OCI-LY1 (cell line): ENCODE data around the gene ZGRF1.

Source experiments
- H2AFZ ChIP-seq: fragments of 200-600 bp; sonication (generic), shearing (Covaris generic); 2 replicates; pipeline ENCODE4 v1.6.0; 2014; ENCODE audit warnings: antibody characterized with exemption, mild to moderate bottlenecking, low read length
- H3F3A ChIP-seq: fragments of 200-600 bp; sonication (generic), shearing (Covaris generic); 2 replicates; pipeline ENCODE4 v1.6.0; 2014; ENCODE audit warnings: mild to moderate bottlenecking, antibody characterized with exemption, low read length, moderate library complexity; ENCODE audit not compliant: insufficient read depth
- H3K27ac ChIP-seq: fragments of 200-600 bp; sonication (generic); 2 replicates; pipeline ENCODE4 v1.5.1; 2014; ENCODE audit warnings: low read length, mixed run types, mild to moderate bottlenecking, low read depth; ENCODE audit not compliant: poor library complexity, severe bottlenecking
- H3K27me3 ChIP-seq: fragments of 200-600 bp; sonication (generic); 2 replicates; pipeline ENCODE4 v1.6.0; 2014; ENCODE audit warnings: antibody characterized with exemption, mild to moderate bottlenecking, low read length, moderate library complexity; ENCODE audit not compliant: insufficient read depth
- H3K36me3 ChIP-seq: fragments of 200-600 bp; sonication (generic); 2 replicates; pipeline ENCODE4 v1.6.1; 2014; ENCODE audit warnings: mild to moderate bottlenecking, antibody characterized with exemption, low read length, moderate library complexity, mixed read lengths; ENCODE audit not compliant: insufficient read depth
- H3K4me1 ChIP-seq: fragments of 200-600 bp; sonication (generic); 2 replicates; pipeline ENCODE4 v1.5.1; 2014; ENCODE audit warnings: mild to moderate bottlenecking, low read length, moderate library complexity; ENCODE audit not compliant: insufficient read depth, severe bottlenecking
- H3K4me2 ChIP-seq: fragments of 200-600 bp; sonication (generic), shearing (Covaris generic); 2 replicates; pipeline ENCODE4 v1.6.1; 2014; ENCODE audit warnings: low read length
- H3K4me3 ChIP-seq: fragments of 200-600 bp; sonication (generic); 2 replicates; pipeline ENCODE4 v1.5.1; 2014; ENCODE audit warnings: low read length, low read depth, mild to moderate bottlenecking, mixed read lengths; ENCODE audit not compliant: poor library complexity, severe bottlenecking
- H3K79me2 ChIP-seq: fragments of 200-600 bp; shearing (Covaris generic); 2 replicates; pipeline ENCODE4 v1.6.1; 2016; ENCODE audit warnings: mixed run types, low read length, mixed read lengths; ENCODE audit not compliant: insufficient read depth
- H3K9ac ChIP-seq: fragments of 200-600 bp; sonication (generic), shearing (Covaris generic); 2 replicates; pipeline ENCODE4 v1.6.1; 2014; ENCODE audit warnings: mild to moderate bottlenecking, low read length, mixed read lengths
- H3K9me2 ChIP-seq: fragments of 200-600 bp; sonication (generic), shearing (Covaris generic); 2 replicates; pipeline ENCODE4 v1.6.1; 2014; ENCODE audit warnings: low read depth, mild to moderate bottlenecking, low read length, mixed read lengths
- H3K9me3 ChIP-seq: fragments of 200-600 bp; shearing (Covaris generic); 2 replicates; pipeline ENCODE4 v1.6.1; 2014; ENCODE audit warnings: low read length, mixed read lengths
- H4K20me1 ChIP-seq: fragments of 200-600 bp; sonication (generic), shearing (Covaris generic); 2 replicates; pipeline ENCODE4 v1.6.0; 2016; ENCODE audit warnings: mild to moderate bottlenecking, low read length; ENCODE audit not compliant: insufficient read depth
- CTCF ChIP-seq: fragments of 200-600 bp; sonication (generic), shearing (Covaris generic); IDR thresholded peaks from 2 replicates; pipeline ENCODE4 v1.5.1; 2017; ENCODE audit warnings: mild to moderate bottlenecking, antibody characterized with exemption, low read length, moderate library complexity, mixed read lengths
- EZH2 ChIP-seq: fragments of 200-600 bp; sonication (generic), shearing (Covaris generic); IDR thresholded peaks from 2 replicates; pipeline ENCODE4 v1.8.0; 2017; ENCODE audit warnings: borderline replicate concordance, mixed run types, mild to moderate bottlenecking, antibody characterized with exemption, low read length, moderate library complexity, mixed read lengths

Gene ZGRF1

DNA sequence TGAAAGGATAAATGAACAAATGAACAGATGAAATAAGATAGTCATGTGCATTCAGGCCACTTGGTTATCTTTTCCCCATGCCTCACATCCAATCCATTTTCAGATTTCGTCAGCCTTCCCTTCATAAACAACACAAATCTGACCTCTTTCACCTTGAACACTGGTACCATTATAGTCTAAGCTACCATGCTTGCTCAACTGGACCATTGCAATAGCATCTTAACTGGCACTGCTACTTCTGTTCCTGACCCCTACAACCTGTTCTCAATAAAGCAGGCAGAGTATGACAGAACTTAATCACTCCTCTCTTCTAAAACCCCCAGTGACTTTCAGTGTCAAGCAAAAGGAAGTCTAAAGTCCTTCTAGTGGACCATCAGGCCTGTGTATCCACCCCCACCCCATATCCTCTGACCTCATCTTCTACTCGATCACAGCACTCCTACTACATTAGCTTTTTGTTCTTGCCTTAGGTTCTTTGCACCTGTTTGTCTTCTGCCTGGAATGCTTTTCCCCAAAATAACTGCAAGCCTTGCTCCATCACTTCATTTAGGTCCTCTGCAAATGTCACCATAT, 40.9 kb upstream of the ZGRF1 start:
- H3K79me2 ChIP-seq: no peaks in the 10 kb centered on the region
- no peak overlapping the region for H3K4me3 ChIP-seq
- no peaks in the 10 kb centered on the region for H3K27me3 ChIP-seq
- no peaks in the 10 kb centered on the region for H4K20me1 ChIP-seq
- no peak overlapping the region for H3K9ac ChIP-seq
- H3F3A ChIP-seq: no peaks in the 10 kb centered on the region
- H2AFZ ChIP-seq: no peak overlapping the region
- no peaks in the 10 kb centered on the region for H3K4me1 ChIP-seq
- TF ChIP-seq CTCF: no peak
- TF ChIP-seq EZH2: no peak
- H3K36me3 ChIP-seq: no peaks in the 10 kb centered on the region
- H3K27ac ChIP-seq: no peak overlapping the region
- no peak overlapping the region for H3K4me2 ChIP-seq
- no peaks in the 10 kb centered on the region for H3K9me2 ChIP-seq
- H3K9me3 ChIP-seq: no peaks in the 10 kb centered on the region

DNA sequence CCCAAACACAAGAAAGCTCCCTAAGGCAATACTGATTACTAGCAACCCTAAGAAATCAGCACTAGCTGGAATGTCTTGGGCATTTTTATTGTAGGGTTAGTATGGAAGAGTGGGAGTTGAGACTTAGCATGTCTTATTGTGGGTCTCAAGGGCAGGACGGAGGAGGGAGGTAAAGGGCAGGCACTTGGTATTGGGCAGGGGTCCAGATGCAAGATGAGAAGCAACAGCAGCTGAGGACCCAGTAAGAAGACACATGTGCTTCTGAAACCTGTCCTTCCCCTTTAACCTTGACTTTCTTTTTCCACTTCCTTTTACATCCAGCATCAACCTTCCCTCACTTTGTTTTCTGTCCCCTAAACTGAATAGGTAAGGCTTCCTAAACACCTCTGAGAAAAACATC, 37.7 kb upstream of the ZGRF1 start:
- H3K9me3 ChIP-seq: no peaks in the 10 kb centered on the region
- H3F3A ChIP-seq: no peaks in the 10 kb centered on the region
- H3K4me3 ChIP-seq: no peak overlapping the region
- no peaks in the 10 kb centered on the region for H3K9me2 ChIP-seq
- TF ChIP-seq CTCF (no peak), EZH2 (no peak)
- no peaks in the 10 kb centered on the region for H3K79me2 ChIP-seq
- H3K4me1 ChIP-seq: no peaks in the 10 kb centered on the region
- no peak overlapping the region for H3K4me2 ChIP-seq
- no peak overlapping the region for H2AFZ ChIP-seq
- no peaks in the 10 kb centered on the region for H3K36me3 ChIP-seq
- H3K27ac ChIP-seq: no peak overlapping the region
- no peak overlapping the region for H3K9ac ChIP-seq
- H4K20me1 ChIP-seq: no peaks in the 10 kb centered on the region
- no peaks in the 10 kb centered on the region for H3K27me3 ChIP-seq

DNA sequence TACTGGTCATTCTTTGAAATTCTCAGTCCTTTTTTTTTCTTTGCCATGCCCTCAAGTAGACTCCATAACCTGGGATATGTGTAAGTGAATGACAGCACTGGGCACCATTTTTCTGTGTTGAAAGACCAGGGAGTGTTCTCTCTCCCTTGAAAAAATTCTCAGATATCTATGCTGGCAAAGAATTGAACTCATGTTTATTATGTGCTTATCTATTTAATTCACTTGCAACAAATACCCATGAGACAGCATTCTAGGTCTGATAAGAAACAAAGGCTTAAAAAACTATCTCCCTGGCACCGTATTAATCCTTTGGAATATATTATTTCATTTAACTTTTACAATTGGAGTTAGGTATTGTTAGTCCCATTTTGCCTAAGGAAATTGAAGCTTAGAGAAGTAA, 37.0 kb upstream of the ZGRF1 start:
- Histone ChIP-seq H3K9me3 (no peaks in the 10 kb centered on the region), H3K79me2 (no peaks in the 10 kb centered on the region), H3K9ac (no peak overlapping the region), H4K20me1 (no peaks in the 10 kb centered on the region), H3K27me3 (no peaks in the 10 kb centered on the region), H3K36me3 (no peaks in the 10 kb centered on the region), H3K4me3 (no peak overlapping the region), H3K4me1 (no peaks in the 10 kb centered on the region), H3K27ac (no peak overlapping the region), H3K9me2 (no peaks in the 10 kb centered on the region), H3K4me2 (no peak overlapping the region), H3F3A (no peaks in the 10 kb centered on the region), H2AFZ (no peak overlapping the region)
- no peak for TF ChIP-seq EZH2
- no peak for TF ChIP-seq CTCF
